ENCODE data around the gene TMEM191B. TPM values are rescaled to one million over a fixed set of nuclear protein-coding genes. Genes with fewer than 3 reads are reported as not detected.
"Not testable (repeated sequence)": the region's sequence is repeated elsewhere in the genome, so short reads cannot be mapped to it uniquely, and the experiment has no call there.

Gene TMEM191B
- total RNA-seq, result 1 to 10 TPM in 1 of 2 experiments, under 1 TPM in 1; 0.87 to 3.5 TPM

DNA sequence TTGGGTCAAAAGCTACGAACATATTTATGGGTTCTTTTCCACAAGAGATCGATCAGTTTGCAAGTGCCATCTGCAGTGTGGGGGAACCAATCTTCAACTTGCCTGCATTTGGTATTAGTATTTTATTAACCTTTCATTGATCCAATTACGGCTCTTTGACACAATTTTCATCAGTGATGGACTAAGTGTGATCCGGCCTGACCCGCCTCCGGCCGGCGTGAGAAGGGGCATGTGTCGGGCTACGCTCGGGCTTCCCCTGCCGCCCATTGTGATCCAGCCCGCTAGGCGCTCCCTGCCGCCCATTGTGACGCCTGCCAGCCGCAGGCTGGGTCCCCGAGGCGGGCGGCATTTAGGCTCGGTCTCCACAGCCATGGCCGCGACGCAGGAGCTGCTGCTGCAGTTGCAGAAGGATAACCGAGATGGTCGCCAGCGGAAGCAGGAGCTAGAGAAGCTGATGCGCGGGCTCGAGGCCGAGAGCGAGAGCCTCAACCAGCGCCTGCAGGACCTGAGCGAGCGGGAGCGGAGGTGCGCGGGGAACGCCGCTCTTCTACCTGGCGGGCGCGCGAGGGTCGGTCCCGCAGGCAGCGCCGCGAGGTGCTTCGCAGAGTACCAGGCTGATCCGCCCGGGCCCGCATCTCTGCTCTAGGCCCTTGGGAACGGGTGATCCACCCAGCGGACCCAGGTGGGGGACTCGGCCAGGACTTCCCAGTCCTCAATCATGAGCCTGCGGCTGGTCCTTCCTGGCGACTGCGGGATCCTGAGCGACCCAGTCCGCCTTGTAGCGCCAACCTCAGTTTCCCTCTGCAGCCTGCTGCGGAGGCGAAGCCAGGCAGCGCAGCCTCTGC lies at the start of gene TMEM191B:
Gene TMEM191B, plus strand, starts transcription at position 51 of the 845 bp plus-strand sequence. Its CDS starts 179 bp downstream, at position 230.
- peak within 1 kb of the TSS; percentile 79 for H3K4me3 Mint-ChIP-seq
- H3K4me1 Mint-ChIP-seq; CTCF ChIA-PET; H3K36me3 Mint-ChIP-seq (ENCODE audit: low read depth); POLR2A ChIA-PET; H3K27me3 Mint-ChIP-seq; DNase-seq; H3K9me3 Mint-ChIP-seq: not testable (repeated sequence)
- H3K27ac Mint-ChIP-seq, result peak within 1 kb of the TSS; percentile 100

DNA sequence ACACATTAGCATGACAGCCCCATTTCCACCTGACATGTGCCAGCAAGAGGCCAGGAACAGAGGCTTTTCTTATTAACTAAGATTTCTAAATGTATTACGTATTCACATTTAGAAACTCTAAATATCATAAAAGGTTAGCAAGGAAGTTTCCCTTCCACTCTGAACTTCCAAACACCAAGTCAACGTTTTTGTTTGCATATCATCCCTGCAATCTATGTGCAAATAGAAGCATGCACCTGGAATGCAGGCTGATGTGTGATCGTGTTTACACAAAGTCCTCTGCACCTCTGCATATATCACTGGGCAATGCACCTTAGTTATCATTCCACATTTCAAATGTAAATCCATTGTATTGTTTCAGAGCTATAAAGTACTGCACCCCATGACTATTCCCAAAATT lies 31.4 kb upstream of the TMEM191B start:
- H3K4me1 Mint-ChIP-seq; DNase-seq; CTCF ChIA-PET; H3K9me3 Mint-ChIP-seq; H3K27ac Mint-ChIP-seq; H3K36me3 Mint-ChIP-seq (ENCODE audit: low read depth); H3K4me3 Mint-ChIP-seq; POLR2A ChIA-PET; H3K27me3 Mint-ChIP-seq: not testable (repeated sequence)

DNA sequence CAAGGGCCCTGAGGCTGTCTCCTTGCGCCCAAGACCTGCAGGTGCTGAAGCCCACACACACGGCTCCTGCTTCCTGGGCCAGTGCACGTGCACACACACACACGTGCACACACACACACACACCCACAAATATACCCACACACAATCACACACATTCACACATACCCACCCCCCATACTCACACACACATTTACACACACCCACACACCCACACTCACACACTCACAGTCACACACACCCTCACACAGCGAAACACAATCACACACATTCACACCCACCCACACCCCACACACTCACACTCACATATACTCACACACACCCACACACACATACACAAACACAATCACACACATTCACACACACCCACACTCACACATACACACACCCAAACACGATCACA lies 16.3 kb upstream of the TMEM191B start:
- POLR2A ChIA-PET; H3K27me3 Mint-ChIP-seq; H3K36me3 Mint-ChIP-seq (ENCODE audit: low read depth); H3K4me3 Mint-ChIP-seq; H3K27ac Mint-ChIP-seq; CTCF ChIA-PET; H3K9me3 Mint-ChIP-seq; DNase-seq; H3K4me1 Mint-ChIP-seq: not testable (repeated sequence)

DNA sequence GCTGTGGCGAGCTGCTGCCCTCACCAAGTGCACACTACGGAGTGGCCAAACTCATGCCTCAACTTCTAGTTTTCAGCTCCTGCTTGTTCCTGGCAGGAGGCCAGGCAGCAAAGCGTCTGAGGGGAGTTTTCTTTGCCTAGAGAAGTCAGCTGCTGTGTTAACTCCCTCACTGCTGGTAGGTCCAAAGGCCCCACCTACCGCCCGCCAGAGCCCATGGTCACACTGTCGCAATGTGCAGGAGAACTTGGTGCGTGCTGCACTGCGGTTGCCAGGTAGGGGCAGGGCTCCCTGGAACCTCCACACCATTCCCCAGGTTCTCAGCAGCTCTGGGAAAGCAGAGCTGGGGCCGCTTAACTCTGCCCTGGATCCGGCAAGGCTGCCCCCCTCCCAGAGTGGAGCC lies 15.2 kb upstream of the TMEM191B start:
- H3K9me3 Mint-ChIP-seq; H3K27me3 Mint-ChIP-seq; DNase-seq; H3K4me1 Mint-ChIP-seq; H3K4me3 Mint-ChIP-seq; POLR2A ChIA-PET; H3K27ac Mint-ChIP-seq; CTCF ChIA-PET; H3K36me3 Mint-ChIP-seq (ENCODE audit: low read depth): not testable (repeated sequence)

DNA sequence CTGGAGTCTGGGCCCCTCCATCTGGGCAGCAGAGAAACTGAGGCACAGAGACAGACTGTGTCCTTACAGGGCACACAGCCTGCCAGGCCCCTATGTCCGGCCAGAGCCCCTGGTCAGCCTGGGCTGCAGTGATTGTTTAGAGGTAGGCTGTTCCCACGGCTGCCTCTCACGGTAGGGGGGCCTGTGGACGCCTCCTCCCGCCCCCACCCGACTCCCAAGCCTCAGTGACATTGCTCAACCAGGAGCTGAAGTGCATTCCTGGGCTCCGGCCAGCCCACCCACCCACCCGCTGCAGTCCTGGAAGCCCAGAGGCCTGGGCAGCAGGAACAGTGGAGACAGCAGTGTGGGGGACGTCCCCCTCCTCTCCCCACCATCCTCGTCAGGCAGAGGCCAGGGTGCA lies 14.1 kb upstream of the TMEM191B start:
- H3K27me3 Mint-ChIP-seq; H3K4me3 Mint-ChIP-seq; H3K4me1 Mint-ChIP-seq; DNase-seq; H3K27ac Mint-ChIP-seq; CTCF ChIA-PET; H3K9me3 Mint-ChIP-seq; POLR2A ChIA-PET; H3K36me3 Mint-ChIP-seq (ENCODE audit: low read depth): not testable (repeated sequence)

DNA sequence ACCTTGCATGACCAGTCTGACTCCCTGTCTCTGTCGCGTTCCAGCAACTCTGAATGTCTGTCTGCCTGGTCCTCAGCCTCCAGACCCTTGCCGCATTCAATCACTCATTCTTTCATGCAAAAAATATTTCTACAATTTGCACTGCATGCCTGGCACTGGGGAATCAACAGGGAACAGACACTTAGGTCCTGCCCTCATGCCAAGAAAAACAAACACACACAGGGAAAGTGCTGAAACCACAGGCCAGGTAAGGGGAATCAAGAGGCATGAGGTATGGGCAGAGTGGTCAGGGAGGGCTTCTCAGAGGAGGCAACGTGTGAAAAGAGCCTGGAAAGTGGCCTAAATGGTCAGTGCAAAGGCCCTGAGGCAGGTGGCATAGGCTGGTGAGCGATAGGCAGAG lies 9.5 kb upstream of the TMEM191B start, which contains the start of gene GGTLC3:
Gene GGTLC3, minus strand, starts transcription at position 101 of the 400 bp plus-strand sequence. CDS start 264 bp downstream, outside the sequence.
- H3K27me3 Mint-ChIP-seq; H3K27ac Mint-ChIP-seq; POLR2A ChIA-PET; CTCF ChIA-PET; DNase-seq; H3K36me3 Mint-ChIP-seq (ENCODE audit: low read depth); H3K4me3 Mint-ChIP-seq; H3K4me1 Mint-ChIP-seq; H3K9me3 Mint-ChIP-seq: not testable (repeated sequence)

DNA sequence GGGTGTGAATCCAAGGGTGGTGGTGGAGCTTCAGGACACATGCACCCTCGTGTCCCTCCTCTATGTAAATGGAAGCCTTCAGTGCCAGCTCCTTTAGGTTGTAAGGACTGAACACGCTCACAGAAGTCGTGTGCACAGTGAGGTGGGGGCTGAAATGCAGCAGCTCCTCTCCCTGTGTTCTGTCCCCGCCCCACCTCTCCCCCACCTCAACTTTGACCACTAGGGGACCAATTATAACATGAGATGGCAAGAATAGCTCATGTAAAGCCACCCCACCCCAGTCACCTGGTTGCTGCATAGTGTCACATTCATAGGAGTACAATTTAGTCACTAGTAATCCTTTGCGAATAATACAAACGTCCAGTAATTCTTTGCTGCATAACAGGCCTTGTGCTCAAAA lies 4.8 kb upstream of the TMEM191B start:
- H3K9me3 Mint-ChIP-seq; CTCF ChIA-PET; H3K36me3 Mint-ChIP-seq (ENCODE audit: low read depth); DNase-seq; H3K4me3 Mint-ChIP-seq; POLR2A ChIA-PET; H3K27ac Mint-ChIP-seq; H3K4me1 Mint-ChIP-seq; H3K27me3 Mint-ChIP-seq: not testable (repeated sequence)

DNA sequence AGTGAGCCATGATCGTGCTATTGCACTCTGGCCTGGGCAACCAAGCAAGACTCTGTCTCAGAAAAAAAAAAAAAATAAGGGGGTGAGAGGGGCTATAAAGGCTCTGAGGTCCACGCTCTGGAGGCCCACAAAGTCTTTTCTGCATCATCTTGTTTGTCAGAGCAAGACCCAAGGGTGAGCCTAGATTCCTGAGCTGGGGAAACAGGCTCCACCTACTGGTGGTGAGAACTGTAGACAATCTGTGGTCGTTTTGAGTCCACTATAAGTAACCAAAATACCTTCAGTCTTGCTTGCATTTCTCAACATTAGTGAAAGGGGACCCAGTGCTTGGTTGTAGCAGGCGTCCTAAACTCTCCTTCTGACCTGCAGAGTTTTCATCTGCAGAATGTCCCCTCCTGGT lies 4.3 kb upstream of the TMEM191B start:
- H3K36me3 Mint-ChIP-seq (ENCODE audit: low read depth); H3K27ac Mint-ChIP-seq; POLR2A ChIA-PET; H3K9me3 Mint-ChIP-seq; DNase-seq; H3K4me3 Mint-ChIP-seq; H3K4me1 Mint-ChIP-seq; H3K27me3 Mint-ChIP-seq; CTCF ChIA-PET: not testable (repeated sequence)

DNA sequence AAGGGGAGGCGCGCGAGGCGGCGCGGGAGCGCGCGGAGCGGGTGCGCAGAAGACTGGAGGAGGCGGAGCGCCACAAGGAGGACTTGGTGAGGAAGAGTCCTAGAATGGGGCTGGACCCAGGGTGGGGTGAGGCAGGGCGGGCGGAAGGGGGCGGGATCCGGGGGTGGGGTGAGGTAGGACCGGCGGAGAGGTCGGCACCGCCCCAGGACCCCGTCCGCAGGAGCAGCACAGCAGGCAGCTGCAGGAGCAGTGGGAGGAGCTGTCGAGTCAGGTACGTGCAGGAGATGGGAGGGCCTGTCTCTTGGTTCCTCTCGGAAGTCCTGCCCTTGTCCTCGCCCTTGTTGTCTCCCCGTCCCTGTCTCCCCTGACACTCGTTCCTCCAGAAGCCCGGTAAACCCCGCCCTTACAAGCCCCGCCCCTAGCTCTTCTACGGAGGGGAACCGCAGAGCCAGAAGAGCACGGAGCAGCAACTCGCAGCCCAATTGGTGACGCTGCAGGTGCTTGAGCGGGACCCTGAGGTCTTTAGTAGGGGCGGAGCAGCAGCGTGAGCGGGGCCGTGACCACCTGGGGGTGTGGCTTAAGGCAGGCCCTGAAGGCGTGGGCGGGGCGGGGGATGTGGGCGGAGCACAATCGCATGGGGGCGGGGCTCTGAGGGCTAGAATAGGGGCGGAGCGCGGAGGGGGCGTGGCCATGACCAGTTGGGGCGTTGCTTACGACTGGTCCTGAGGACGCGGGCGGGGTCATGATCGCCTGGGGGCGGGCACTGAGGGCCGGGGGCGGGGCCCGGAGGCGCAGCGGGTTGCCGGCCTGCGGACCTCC lies 1.2 kb downstream of the TMEM191B start:
- H3K27me3 Mint-ChIP-seq; CTCF ChIA-PET; POLR2A ChIA-PET; H3K36me3 Mint-ChIP-seq (ENCODE audit: low read depth); H3K4me1 Mint-ChIP-seq; H3K9me3 Mint-ChIP-seq: not testable (repeated sequence)
- DNase-seq, result peak; percentile 95
- Mint-ChIP-seq H3K27ac (peak overlapping the region; percentile 100), H3K4me3 (peak overlapping the region; percentile 79)

DNA sequence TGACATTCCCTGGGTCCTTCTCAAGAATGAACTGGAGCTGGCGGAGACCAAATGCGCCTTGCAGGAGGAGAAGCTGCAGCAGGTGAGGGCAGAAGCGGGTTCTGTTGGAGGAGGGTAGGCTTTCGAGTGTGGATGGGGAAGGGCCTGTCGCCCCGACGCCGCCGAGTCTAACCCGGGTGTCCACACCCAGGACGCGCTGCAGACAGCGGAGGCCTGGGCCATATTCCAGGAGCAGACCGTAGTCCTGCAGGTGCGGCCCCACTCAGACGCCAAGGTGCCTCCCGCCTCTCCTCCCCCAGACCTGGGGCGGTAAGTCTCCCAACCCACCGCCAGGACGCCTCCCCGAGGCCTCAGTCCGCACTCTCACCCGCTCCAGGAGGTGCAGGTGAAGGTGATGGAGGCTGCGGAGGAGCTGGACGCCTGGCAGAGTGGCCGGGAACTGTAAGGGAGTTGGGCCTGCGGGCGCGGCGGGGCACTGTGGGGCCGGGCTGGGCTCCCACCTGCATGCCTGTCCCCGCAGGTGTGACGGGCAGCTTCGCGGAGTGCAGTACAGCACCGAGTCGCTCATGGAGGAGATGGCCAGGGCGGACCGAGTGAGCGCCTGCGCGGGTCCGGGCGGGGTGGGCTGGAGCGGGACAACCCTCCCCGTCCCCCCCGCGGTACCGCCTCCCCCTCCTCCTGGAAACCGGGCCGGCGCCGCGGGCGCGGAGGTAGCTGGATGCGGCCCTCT lies 2.0 kb downstream of the TMEM191B start:
- H3K9me3 Mint-ChIP-seq; POLR2A ChIA-PET; H3K27me3 Mint-ChIP-seq; DNase-seq; CTCF ChIA-PET; H3K36me3 Mint-ChIP-seq (ENCODE audit: low read depth); H3K4me1 Mint-ChIP-seq; H3K27ac Mint-ChIP-seq; H3K4me3 Mint-ChIP-seq: not testable (repeated sequence)

DNA sequence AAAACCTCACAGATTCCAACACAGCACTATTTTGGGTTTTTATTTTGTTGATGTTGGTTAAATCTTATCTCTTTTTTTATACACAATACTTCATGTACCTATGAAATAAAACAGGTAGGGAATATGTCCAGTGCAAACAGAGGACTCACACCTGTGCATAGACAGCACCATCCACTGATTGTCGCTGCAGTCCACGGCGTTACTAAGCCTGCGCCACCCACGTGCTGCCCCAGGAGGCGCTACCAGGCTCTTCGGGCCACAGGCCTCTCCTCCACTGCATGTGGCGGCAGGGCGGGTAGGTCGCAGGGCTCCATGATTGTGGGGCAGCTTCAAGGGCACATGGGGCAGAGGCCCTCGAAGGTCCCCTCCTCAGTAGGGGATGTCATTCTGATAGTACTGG lies 6.0 kb downstream of the TMEM191B start:
- H3K36me3 Mint-ChIP-seq (ENCODE audit: low read depth); CTCF ChIA-PET; H3K27ac Mint-ChIP-seq; H3K9me3 Mint-ChIP-seq; H3K27me3 Mint-ChIP-seq; POLR2A ChIA-PET; H3K4me3 Mint-ChIP-seq; DNase-seq; H3K4me1 Mint-ChIP-seq: not testable (repeated sequence)

DNA sequence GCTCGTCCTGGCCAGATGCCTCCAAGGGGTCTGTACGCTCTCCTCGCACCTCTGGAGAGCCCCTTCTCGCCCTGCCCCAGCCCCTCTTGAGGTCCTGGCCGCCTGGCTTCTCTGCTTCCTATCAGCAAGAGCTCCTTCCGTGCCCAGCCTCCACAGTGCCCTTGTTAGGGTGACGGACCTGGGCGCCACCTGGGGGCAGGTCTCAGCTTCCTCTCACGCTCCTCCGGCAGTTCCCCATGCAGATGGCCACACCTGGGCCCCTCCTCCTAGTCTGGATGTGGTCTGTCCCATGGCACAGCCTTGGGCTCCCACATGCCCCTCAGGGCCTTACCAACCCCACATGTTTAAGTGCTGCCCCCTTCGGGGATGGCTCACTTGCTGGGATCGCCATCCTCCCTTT lies 6.7 kb downstream of the TMEM191B start:
- DNase-seq; H3K4me1 Mint-ChIP-seq; H3K27ac Mint-ChIP-seq; CTCF ChIA-PET; H3K4me3 Mint-ChIP-seq; POLR2A ChIA-PET; H3K36me3 Mint-ChIP-seq (ENCODE audit: low read depth); H3K27me3 Mint-ChIP-seq; H3K9me3 Mint-ChIP-seq: not testable (repeated sequence)

DNA sequence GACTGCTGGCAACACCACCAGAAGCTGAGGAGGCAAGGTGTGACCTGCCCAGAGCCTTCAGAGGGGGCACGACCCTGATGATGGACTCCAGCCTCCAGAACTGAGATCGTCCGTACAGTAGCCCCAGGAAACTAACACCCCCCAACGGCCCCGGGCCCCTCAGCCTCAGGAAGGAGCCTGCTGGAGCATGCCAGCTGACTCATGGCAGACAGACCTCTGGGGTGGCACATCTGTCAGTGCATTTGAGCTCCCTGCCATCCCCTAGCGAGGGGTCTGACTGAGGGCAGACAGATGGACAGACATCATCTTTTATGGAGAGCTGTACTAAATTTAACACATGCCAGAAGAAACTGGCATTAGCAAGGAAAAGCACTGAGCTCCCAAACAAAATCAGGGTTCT lies 12.4 kb downstream of the TMEM191B start:
- H3K27ac Mint-ChIP-seq; H3K4me1 Mint-ChIP-seq; H3K27me3 Mint-ChIP-seq; H3K36me3 Mint-ChIP-seq (ENCODE audit: low read depth); H3K4me3 Mint-ChIP-seq; CTCF ChIA-PET; POLR2A ChIA-PET; DNase-seq; H3K9me3 Mint-ChIP-seq: not testable (repeated sequence)

Data from activated CD4-positive, alpha-beta T cell treated with anti-CD3 and anti-CD28 coated beads, Interleukin-2, amount 10 ng/mL, durations not matched to agents 7 days and 5 days (primary cell).